HFFc6 (cell line): Measurements from ENCODE around the gene NEDD9. TPM values are rescaled to one million over a fixed set of nuclear protein-coding genes. Genes with fewer than 3 reads are reported as not detected.

Experiments
- DNase-seq: peaks from one replicate; pipeline ENCODE4 v3.0.0-alpha.2; 2018
- H3K27ac Mint-ChIP-seq: 2 replicates; pipeline ENCODE4 v1.8.0; 2020; ENCODE audit warnings: mild to moderate bottlenecking, mixed read lengths
- H3K27me3 Mint-ChIP-seq: 2 replicates; pipeline ENCODE4 v1.8.0; 2021; ENCODE audit warnings: mild to moderate bottlenecking, moderate library complexity, mixed read lengths; ENCODE audit not compliant: insufficient read depth
- H3K36me3 Mint-ChIP-seq: 2 replicates; pipeline ENCODE4 v1.8.0; 2021; ENCODE audit warnings: low read depth, mixed read lengths
- H3K4me1 Mint-ChIP-seq: 2 replicates; pipeline ENCODE4 v1.8.0; 2020; ENCODE audit warnings: low read depth, mixed read lengths
- H3K4me3 Mint-ChIP-seq: 2 replicates; pipeline ENCODE4 v1.8.0; 2020; ENCODE audit warnings: mild to moderate bottlenecking, moderate library complexity, mixed read lengths
- H3K9me3 Mint-ChIP-seq: 2 replicates; pipeline ENCODE4 v1.8.0; 2020; ENCODE audit warnings: mild to moderate bottlenecking, mixed read lengths
- CTCF ChIP-seq: fragments of 200-600 bp; sonication (generic); IDR thresholded peaks from 2 replicates; pipeline ENCODE4 v1.5.0; 2021; ENCODE audit warnings: antibody characterized with exemption, mild to moderate bottlenecking
- total RNA-seq, 6 experiments: library from RNA; stranded (reverse); fragmentation: NEBNext Ultra II Directional; extraction: Animal tissue kit (Norgen Biotek cat#: 25700); gene quantifications; 2 replicates in 1 of 6; 3 replicates in 5 of 6; pipeline ENCODE4 v1.2.3, GENCODE V29; 2021

Gene NEDD9
- total RNA-seq, 6 experiments from 2014 or later = 10.3 to 19.9 (median 12.6) TPM

- Mint-ChIP-seq H3K4me3 (no peak overlapping the region), H3K9me3 (no peaks in the 10 kb centered on the region; the same call in 1 of the 2 replicates), H3K27me3 (peaks cover 2% of the 10 kb centered on the region), H3K27ac (no peak overlapping the region), H3K36me3 (no peaks in the 10 kb centered on the region), H3K4me1 (peaks cover 50% of the 10 kb centered on the region)
- DNase-seq = no peak
- no peak for TF ChIP-seq CTCF
Measured at GRCh38 chr6:11248974-11249761, 16.7 kb upstream of the NEDD9 start.

- no peak overlapping the region for H3K4me3 Mint-ChIP-seq
- H3K9me3 Mint-ChIP-seq = no peaks in the 10 kb centered on the region; the same call in 1 of the 2 replicates
- H3K4me1 Mint-ChIP-seq = peaks cover 43% of the 10 kb centered on the region
- no peaks in the 10 kb centered on the region for H3K36me3 Mint-ChIP-seq
- H3K27me3 Mint-ChIP-seq = peaks cover 2% of the 10 kb centered on the region
- TF ChIP-seq CTCF = no peak
- DNase-seq = no peak
- H3K27ac Mint-ChIP-seq = no peak overlapping the region
Measured at GRCh38 chr6:11246722-11247121, 14.3 kb upstream of the NEDD9 start.

DNA sequence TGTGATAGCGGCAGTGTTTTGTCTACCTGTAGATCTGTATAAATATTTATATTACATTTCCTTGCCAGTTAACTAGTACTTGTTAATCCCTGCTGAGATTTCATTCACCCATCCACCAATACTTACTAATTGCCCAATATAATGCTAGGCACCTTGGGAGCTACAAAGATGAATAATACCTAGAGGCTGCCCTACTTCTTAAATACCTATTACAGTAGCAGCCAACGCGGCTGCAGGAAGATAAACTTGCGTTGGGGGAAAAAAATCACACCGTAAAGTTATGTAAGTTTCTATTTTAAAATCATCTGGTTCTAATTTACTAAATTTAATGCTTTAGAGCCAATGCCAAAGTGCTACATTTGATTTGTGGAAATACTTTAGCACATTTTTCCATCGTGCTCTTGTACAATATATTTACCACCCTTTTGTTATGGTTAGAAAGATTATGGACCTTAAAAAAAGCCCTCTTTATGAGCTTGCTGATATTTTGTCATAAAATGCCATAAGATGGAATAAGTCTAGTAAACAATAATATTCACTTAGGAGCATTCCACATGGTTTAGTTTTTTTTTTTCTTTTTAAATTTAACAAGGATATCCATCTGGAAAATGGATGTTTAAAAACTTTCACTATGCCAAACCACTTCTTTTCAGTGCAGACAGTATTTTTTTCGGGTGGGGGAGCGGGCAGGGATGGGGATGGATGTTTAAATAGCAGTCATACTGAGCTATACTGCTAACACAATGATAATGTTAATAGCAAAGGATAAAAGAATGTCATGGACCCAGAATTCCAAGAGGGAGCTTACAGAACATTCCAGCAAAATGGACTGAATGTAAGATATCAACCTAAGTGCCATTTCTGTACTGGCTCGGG, 13.2 kb upstream of the NEDD9 start:
- DNase-seq = no peak
- no peak overlapping the region for H3K4me3 Mint-ChIP-seq
- no peak for TF ChIP-seq CTCF
- no peaks in the 10 kb centered on the region for H3K36me3 Mint-ChIP-seq
- no peak overlapping the region for H3K27ac Mint-ChIP-seq
- peaks cover 4% of the 10 kb centered on the region for H3K27me3 Mint-ChIP-seq
- no peaks in the 10 kb centered on the region; the same call in 1 of the 2 replicates for H3K9me3 Mint-ChIP-seq
- H3K4me1 Mint-ChIP-seq = peaks cover 34% of the 10 kb centered on the region

DNA sequence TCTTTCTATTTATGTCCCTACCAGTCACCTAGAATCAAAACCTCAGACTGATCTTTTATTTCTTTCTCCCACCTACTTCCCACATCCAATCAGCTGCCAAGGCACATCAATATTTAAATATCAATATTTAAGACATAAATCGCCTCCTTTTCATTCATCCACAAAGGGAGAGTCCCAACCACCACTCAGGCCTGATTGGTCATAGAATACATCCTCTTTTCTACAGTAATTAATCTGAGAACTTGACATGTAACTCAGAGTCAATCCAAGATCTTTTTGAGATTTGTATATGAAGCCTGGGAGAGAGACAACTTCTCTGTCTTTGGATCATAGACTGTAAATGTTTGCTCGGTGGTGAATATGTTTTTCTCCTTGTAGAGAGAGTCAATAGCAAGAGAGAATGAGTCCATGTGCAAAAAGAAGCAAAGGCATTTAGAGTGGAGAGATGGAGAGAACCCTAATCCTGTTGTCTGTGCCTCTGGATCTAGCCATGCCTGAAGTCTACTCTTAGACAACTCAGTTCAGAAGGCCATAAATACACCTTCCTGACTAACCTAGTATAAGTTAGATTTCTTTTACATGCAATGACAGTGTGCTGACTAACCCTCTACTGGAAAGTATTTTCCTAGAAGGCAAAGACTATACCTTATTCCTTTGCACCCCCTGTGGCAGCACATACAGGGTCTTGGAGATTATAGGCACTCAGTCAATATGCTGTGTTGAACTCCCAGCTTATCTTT, 12.1 kb upstream of the NEDD9 start:
- TF ChIP-seq CTCF = no peak
- peaks cover 2% of the 10 kb centered on the region for H3K27me3 Mint-ChIP-seq
- H3K9me3 Mint-ChIP-seq = no peaks in the 10 kb centered on the region; the same call in 1 of the 2 replicates
- no peak overlapping the region for H3K27ac Mint-ChIP-seq
- H3K36me3 Mint-ChIP-seq = no peaks in the 10 kb centered on the region
- peaks cover 34% of the 10 kb centered on the region for H3K4me1 Mint-ChIP-seq
- no peak for DNase-seq
- H3K4me3 Mint-ChIP-seq = no peak overlapping the region

- TF ChIP-seq CTCF = no peak
- Mint-ChIP-seq H3K36me3 (no peaks in the 10 kb centered on the region), H3K4me3 (no peak overlapping the region), H3K27me3 (peaks cover 2% of the 10 kb centered on the region), H3K27ac (no peak overlapping the region), H3K4me1 (peaks cover 34% of the 10 kb centered on the region), H3K9me3 (no peaks in the 10 kb centered on the region)
- DNase-seq = no peak
Measured at GRCh38 chr6:11243861-11244260, 11.4 kb upstream of the NEDD9 start.
